Measurements from ENCODE around the gene TIGD7.

The TIGD7 gene

GRCh38 chr16:3305109-3306068 is at the start of gene TIGD7, which contains the start of gene ZNF75A:
TSS of gene TIGD7 (minus strand) at chr16:3305430. CDS start at chr16:3300614, 4,816 bp downstream.
TSS of gene ZNF75A (plus strand) at chr16:3305497. CDS start at chr16:3308429, 2,932 bp downstream.
- DNase-seq: no peak

GRCh38 chr16:3349175-3349574 is 43.9 kb upstream of the TIGD7 start:
- DNase-seq: no peak

GRCh38 chr16:3348547-3349167 is 43.4 kb upstream of the TIGD7 start:
- DNase-seq: no peak

- no peak for DNase-seq
Observed at GRCh38 chr16:3347586-3347985, 42.4 kb upstream of the TIGD7 start.

GRCh38 chr16:3346041-3346440 is 40.8 kb upstream of the TIGD7 start:
- DNase-seq: no peak

GRCh38 chr16:3328643-3329042 is 23.4 kb upstream of the TIGD7 start:
- DNase-seq: no peak

GRCh38 chr16:3328104-3328503 is 22.9 kb upstream of the TIGD7 start:
- DNase-seq: no peak

GRCh38 chr16:3327514-3327913 is 22.3 kb upstream of the TIGD7 start:
- no peak for DNase-seq

- DNase-seq: no peak
Observed at GRCh38 chr16:3321816-3322215, 16.6 kb upstream of the TIGD7 start.

- DNase-seq: no peak
Observed at GRCh38 chr16:3317315-3317999, 12.2 kb upstream of the TIGD7 start.

- DNase-seq: no peak
Observed at GRCh38 chr16:3311496-3311895, 6.3 kb upstream of the TIGD7 start.

GRCh38 chr16:3306078-3306477 is 848 bp upstream of the TIGD7 start:
- DNase-seq: no peak

GRCh38 chr16:3304370-3304769 is 860 bp downstream of the TIGD7 start:
- DNase-seq: no peak

GRCh38 chr16:3295783-3296182 is 9.4 kb downstream of the TIGD7 start:
- DNase-seq: no peak

GRCh38 chr16:3295209-3295608 is 10.0 kb downstream of the TIGD7 start:
- DNase-seq: no peak

- no peak for DNase-seq
Observed at GRCh38 chr16:3292604-3293003, 12.6 kb downstream of the TIGD7 start.

- no peak for DNase-seq
Observed at GRCh38 chr16:3289998-3290673, 15.1 kb downstream of the TIGD7 start.

- DNase-seq: no peak
Observed at GRCh38 chr16:3285131-3285530, 20.1 kb downstream of the TIGD7 start.

GRCh38 chr16:3283543-3284447 is 21.4 kb downstream of the TIGD7 start:
- DNase-seq: no peak

- peak; percentile 91 to 93 for DNase-seq
Observed at GRCh38 chr16:3282730-3283542, 22.3 kb downstream of the TIGD7 start, which contains the start of gene ZNF263. TSS of gene ZNF263 (plus strand) at chr16:3283491. CDS start at chr16:3283819, 328 bp downstream.
